MCF 10A (cell line): ENCODE data around the gene UGT2B15. TPM values are rescaled to one million over a fixed set of nuclear protein-coding genes. Genes with fewer than 3 reads are reported as not detected.
A peak's percentile ranks its signal among the peaks of the same experiment; 100 is the strongest.

Source experiments
- BruUV-seq: library from RNA; stranded (reverse); fragments of 400-500 nt; replicated peaks from 2 replicates; lab custom pipeline; 2021; lab: Mats Ljungman, UMichigan
- CTCF ChIA-PET: fragments of 300-600 bp; sonication (Branson Sonifier 250); formaldehyde crosslinking; extraction: SDS; loops from one replicate; lab custom pipeline; 2021; ENCODE audit warnings: antibody characterized with exemption, inconsistent platforms; lab: Yijun Ruan, JAX
- POLR2A ChIA-PET: fragments of 300-600, 350-650 bp; sonication (Branson Sonifier 250); formaldehyde crosslinking; extraction: SDS; loops from one replicate; lab custom pipeline; 2020; ENCODE audit warnings: antibody characterized with exemption, inconsistent platforms; lab: Yijun Ruan, JAX
- DNase-seq: peaks from one replicate; pipeline ENCODE4 v3.0.0-alpha.2; 2018; ENCODE audit not compliant: unreplicated experiment
- H3K27ac Mint-ChIP-seq: one replicate; pipeline ENCODE4 v1.8.0; 2022; ENCODE audit warnings: mild to moderate bottlenecking, low read depth, mixed read lengths; ENCODE audit not compliant: unreplicated experiment
- H3K27me3 Mint-ChIP-seq: one replicate; pipeline ENCODE4 v1.8.0; 2022; ENCODE audit warnings: mixed read lengths; ENCODE audit not compliant: insufficient read depth, unreplicated experiment
- H3K36me3 Mint-ChIP-seq: one replicate; pipeline ENCODE4 v1.8.0; 2022; ENCODE audit warnings: mild to moderate bottlenecking, moderate library complexity, mixed read lengths; ENCODE audit not compliant: insufficient read depth, unreplicated experiment
- H3K4me1 Mint-ChIP-seq: one replicate; pipeline ENCODE4 v1.8.0; 2022; ENCODE audit warnings: mixed read lengths; ENCODE audit not compliant: insufficient read depth, unreplicated experiment
- H3K4me3 Mint-ChIP-seq: one replicate; pipeline ENCODE4 v1.8.0; 2022; ENCODE audit warnings: mild to moderate bottlenecking, moderate library complexity, mixed read lengths; ENCODE audit not compliant: unreplicated experiment
- H3K9me3 Mint-ChIP-seq: one replicate; pipeline ENCODE4 v1.8.0; 2022; ENCODE audit warnings: mixed read lengths; ENCODE audit not compliant: unreplicated experiment
- CTCF ChIP-seq: fragments of 200-600 bp; IDR thresholded peaks from one replicate; pipeline ENCODE4 v1.8.0; 2022; ENCODE audit warnings: antibody characterized with exemption, mild to moderate bottlenecking; ENCODE audit not compliant: unreplicated experiment
- intact Hi-C: fragments of 100-400 bp; cut with micrococcal nuclease; formaldehyde crosslinking; loops from 2 replicates; pipeline ENCODE4 v1.14.1; 2022
- total RNA-seq: library from RNA; stranded (reverse); gene quantifications from 2 replicates; pipeline ENCODE4 v1.2.3, GENCODE V29; 2022

Gene UGT2B15
- total RNA-seq, 1 experiment from 2014 or later: not detected

- H3K27me3 Mint-ChIP-seq: no peaks in the 10 kb centered on the region
- no peaks in the 10 kb centered on the region for H3K9me3 Mint-ChIP-seq
- H3K27ac Mint-ChIP-seq: no peak overlapping the region
- ChIA-PET CTCF (no interaction called here), POLR2A (no interaction called here)
- no peaks in the 10 kb centered on the region for H3K4me1 Mint-ChIP-seq
- no peak overlapping the region for H3K4me3 Mint-ChIP-seq
- peak; percentile 8 for DNase-seq
- intact Hi-C loops: no loop called here
- TF ChIP-seq CTCF: no peak
- no TSS peak for BruUV-seq
- no peaks in the 10 kb centered on the region for H3K36me3 Mint-ChIP-seq
Measured at GRCh38 chr4:68599150-68599549, 71.3 kb downstream of the UGT2B15 start.

GRCh38 chr4:68597482-68597881, 73.0 kb downstream of the UGT2B15 start:
- Mint-ChIP-seq H3K4me3 (no peak overlapping the region), H3K27me3 (no peaks in the 10 kb centered on the region), H3K4me1 (no peaks in the 10 kb centered on the region), H3K36me3 (no peaks in the 10 kb centered on the region), H3K27ac (no peak overlapping the region), H3K9me3 (no peaks in the 10 kb centered on the region)
- TF ChIP-seq CTCF: no peak
- intact Hi-C loops: no loop called here
- POLR2A ChIA-PET: no interaction called here
- CTCF ChIA-PET: no interaction called here
- no peak for DNase-seq
- no TSS peak for BruUV-seq

Other genes starting within 250 kb of the UGT2B15 start
- not detected in 2 replicates for gene TMPRSS11E, start 223.2 kb downstream of the UGT2B15 start, total RNA-seq
- not detected in 2 replicates for gene UGT2B17, start 94.3 kb downstream of the UGT2B15 start, total RNA-seq
- gene UGT2B10, start 145.3 kb upstream of the UGT2B15 start, total RNA-seq: not detected in 2 replicates